ENCODE results near the gene IL18. TPM values are rescaled to one million over a fixed set of nuclear protein-coding genes. Genes with fewer than 3 reads are reported as not detected.
A peak's percentile ranks its signal among the peaks of the same experiment; 100 is the strongest.
"Not testable (repeated sequence)": the region's sequence is repeated elsewhere in the genome, so short reads cannot be mapped to it uniquely, and the experiment has no call there.

Gene IL18
- total and polyA plus RNA-seq, 4 donors = 3.3 to 18.2 (median 6.8) TPM

DNA sequence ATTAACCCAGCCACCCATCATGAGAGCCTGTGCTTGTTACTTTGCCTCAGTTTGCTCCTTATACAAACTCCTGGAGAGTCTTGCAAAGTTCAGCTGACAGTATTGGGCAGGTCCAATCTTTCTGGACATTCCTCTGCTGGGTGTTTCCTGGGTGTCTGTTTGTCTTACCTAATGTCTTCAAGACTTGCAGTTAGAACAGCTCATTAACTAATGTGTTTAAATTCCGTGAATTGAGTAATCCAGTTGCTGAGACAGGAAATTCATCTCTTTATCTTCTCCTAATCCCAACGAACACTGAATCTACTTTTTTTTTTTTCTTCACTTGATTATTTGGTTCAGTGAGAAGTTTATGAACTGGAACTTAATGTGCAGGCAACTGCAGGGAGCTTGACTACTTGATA is 32.1 kb upstream of the IL18 start:
- no CpG with 5 or more reads among the region's 2 CpGs for WGBS (ENCODE audit: insufficient coverage)
- H3K4me1 ChIP-seq (ENCODE audit: control insufficient read depth, insufficient read depth, low read length) = no peaks in the 10 kb centered on the region
- H3K36me3 ChIP-seq (ENCODE audit: control insufficient read depth, insufficient read depth, low read length) = no peaks in the 10 kb centered on the region
- no peak overlapping the region for H3K27ac ChIP-seq (ENCODE audit: low read depth, low read length)
- peak in 1 of 6 donors; percentile 77 for DNase-seq (ENCODE audit: low read depth in 4 of 6, low spot score in 6 of 6)
- no peaks in the 10 kb centered on the region for H3K9me3 ChIP-seq (ENCODE audit: control insufficient read depth, insufficient read depth, low read length)
- H3K4me3 ChIP-seq (ENCODE audit: low read depth, low read length) = no peak overlapping the region
- H3K27me3 ChIP-seq (ENCODE audit: control insufficient read depth, insufficient read depth, low read length) = no peaks in the 10 kb centered on the region

DNA sequence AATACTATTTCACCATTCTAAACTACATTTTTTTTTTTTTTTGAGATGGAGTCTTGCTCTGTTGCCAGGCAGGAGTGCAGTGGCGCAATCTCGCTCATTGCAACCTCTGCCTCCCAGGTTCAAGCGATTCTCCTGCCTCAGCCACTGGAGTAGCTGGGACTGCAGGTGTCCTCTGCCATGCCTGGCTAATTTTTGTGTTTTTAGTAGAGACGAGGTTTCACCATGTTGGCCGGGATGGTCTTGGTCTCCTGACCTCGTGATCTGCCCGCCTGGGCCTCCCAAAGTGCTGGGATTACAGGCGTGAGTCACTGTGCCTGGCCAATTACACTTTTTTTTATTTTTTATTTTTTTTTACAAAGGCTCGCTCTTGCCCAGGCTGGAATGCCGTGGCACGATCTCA is 31.2 kb upstream of the IL18 start:
- not testable (repeated sequence) for H3K27me3 ChIP-seq (ENCODE audit: control insufficient read depth, insufficient read depth, low read length); H3K4me3 ChIP-seq (ENCODE audit: low read depth, low read length); H3K36me3 ChIP-seq (ENCODE audit: control insufficient read depth, insufficient read depth, low read length); H3K27ac ChIP-seq (ENCODE audit: low read depth, low read length); H3K4me1 ChIP-seq (ENCODE audit: control insufficient read depth, insufficient read depth, low read length); H3K9me3 ChIP-seq (ENCODE audit: control insufficient read depth, insufficient read depth, low read length); DNase-seq (ENCODE audit: low read depth in 4 of 6, low spot score in 6 of 6)
- WGBS (ENCODE audit: insufficient coverage) = 93% methylated on average over 8 of the region's 11 CpGs

DNA sequence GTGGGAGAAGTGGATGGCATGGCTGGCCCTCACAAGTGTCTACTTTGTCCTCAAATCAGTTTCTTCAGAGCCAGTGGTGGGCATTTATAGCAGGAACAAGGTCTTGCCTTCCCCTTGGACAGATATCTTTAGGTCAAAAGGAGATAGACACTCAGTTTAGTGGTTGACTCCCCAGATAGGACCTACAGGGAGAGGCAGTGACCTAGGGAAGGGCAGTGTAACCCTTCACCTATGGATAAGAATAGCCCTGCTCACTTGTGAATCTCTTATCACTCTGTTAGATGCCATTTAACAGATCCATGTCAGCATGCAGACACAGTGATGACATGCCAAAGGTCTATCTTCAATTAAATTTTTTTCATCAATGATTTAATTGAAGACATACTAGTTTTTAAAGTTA is 22.4 kb upstream of the IL18 start:
- H3K27me3 ChIP-seq (ENCODE audit: control insufficient read depth, insufficient read depth, low read length) = no peaks in the 10 kb centered on the region
- H3K4me1 ChIP-seq (ENCODE audit: control insufficient read depth, insufficient read depth, low read length) = no peaks in the 10 kb centered on the region
- no peak overlapping the region for H3K4me3 ChIP-seq (ENCODE audit: low read depth, low read length)
- no peaks in the 10 kb centered on the region for H3K9me3 ChIP-seq (ENCODE audit: control insufficient read depth, insufficient read depth, low read length)
- H3K36me3 ChIP-seq (ENCODE audit: control insufficient read depth, insufficient read depth, low read length) = no peaks in the 10 kb centered on the region
- no peak for DNase-seq (ENCODE audit: low read depth in 4 of 6, low spot score in 6 of 6)
- no peak overlapping the region for H3K27ac ChIP-seq (ENCODE audit: low read depth, low read length)

DNA sequence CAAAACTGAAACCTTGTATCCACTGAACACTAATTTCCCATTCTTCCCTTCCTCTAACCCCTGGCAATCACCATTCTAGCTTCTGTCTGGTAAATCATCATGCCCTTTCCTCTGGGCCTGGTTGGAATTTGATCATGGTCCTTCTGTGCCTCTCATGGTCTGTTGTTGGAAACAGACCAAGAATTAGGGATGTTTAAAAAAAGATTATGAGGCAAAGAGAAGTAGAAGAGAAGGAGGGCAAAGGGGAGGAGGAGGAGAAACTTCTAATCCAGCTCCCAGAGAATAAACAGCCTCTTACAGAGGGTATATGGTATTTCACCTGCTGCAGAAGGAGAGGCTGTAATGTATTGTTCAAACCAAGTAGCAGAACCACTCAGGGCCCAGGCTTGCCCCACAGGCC is 22.0 kb upstream of the IL18 start:
- no peaks in the 10 kb centered on the region for H3K27me3 ChIP-seq (ENCODE audit: control insufficient read depth, insufficient read depth, low read length)
- DNase-seq (ENCODE audit: low read depth in 4 of 6, low spot score in 6 of 6) = no peak
- H3K9me3 ChIP-seq (ENCODE audit: control insufficient read depth, insufficient read depth, low read length) = no peaks in the 10 kb centered on the region
- H3K4me1 ChIP-seq (ENCODE audit: control insufficient read depth, insufficient read depth, low read length) = no peaks in the 10 kb centered on the region
- no peaks in the 10 kb centered on the region for H3K36me3 ChIP-seq (ENCODE audit: control insufficient read depth, insufficient read depth, low read length)
- H3K4me3 ChIP-seq (ENCODE audit: low read depth, low read length) = no peak overlapping the region
- no peak overlapping the region for H3K27ac ChIP-seq (ENCODE audit: low read depth, low read length)

DNA sequence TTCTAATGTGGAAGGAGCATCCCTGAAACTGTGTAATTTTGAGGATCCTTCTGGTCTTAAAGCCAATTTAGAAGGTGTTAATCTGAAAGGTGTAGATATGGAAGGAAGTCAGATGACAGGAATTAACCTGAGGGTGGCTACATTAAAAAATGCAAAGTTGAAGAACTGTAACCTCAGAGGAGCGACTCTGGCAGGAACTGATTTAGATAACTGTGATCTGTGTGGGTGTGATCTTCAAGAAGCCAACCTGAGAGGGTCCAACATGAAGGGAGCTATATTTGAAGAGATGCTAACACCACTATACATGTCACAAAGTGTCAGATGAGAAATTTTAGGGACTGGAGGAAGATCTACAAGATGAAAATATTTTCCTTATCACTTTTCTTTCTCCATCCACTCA is 19.0 kb upstream of the IL18 start:
- no peak overlapping the region for H3K27ac ChIP-seq (ENCODE audit: low read depth, low read length)
- H3K27me3 ChIP-seq (ENCODE audit: control insufficient read depth, insufficient read depth, low read length) = no peaks in the 10 kb centered on the region
- no CpG with 5 or more reads among the region's 1 CpG for WGBS (ENCODE audit: insufficient coverage)
- H3K36me3 ChIP-seq (ENCODE audit: control insufficient read depth, insufficient read depth, low read length) = no peaks in the 10 kb centered on the region
- H3K4me1 ChIP-seq (ENCODE audit: control insufficient read depth, insufficient read depth, low read length) = no peaks in the 10 kb centered on the region
- no peak for DNase-seq (ENCODE audit: low read depth in 4 of 6, low spot score in 6 of 6)
- no peak overlapping the region for H3K4me3 ChIP-seq (ENCODE audit: low read depth, low read length)
- no peaks in the 10 kb centered on the region for H3K9me3 ChIP-seq (ENCODE audit: control insufficient read depth, insufficient read depth, low read length)

DNA sequence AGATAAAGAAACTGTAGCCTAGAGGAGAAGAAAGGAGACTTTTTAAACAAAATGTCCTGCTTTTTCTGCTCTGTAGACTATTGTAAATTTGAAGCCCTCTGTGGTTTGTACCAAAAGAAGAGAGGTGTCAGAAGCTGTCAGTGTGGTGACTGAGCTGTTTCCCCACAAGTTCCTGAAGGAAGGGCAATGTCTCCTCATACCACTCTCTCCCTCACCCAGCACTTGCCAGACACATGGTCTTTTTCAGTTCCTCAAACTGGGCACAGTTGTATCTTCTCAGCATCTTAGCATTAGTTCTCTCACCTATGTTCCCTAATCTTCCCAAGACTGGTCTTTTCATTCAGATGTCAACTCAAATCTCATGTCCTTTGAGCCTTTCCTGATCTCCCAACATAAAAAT is 15.7 kb upstream of the IL18 start:
- H3K4me3 ChIP-seq (ENCODE audit: low read depth, low read length) = no peak overlapping the region
- H3K4me1 ChIP-seq (ENCODE audit: control insufficient read depth, insufficient read depth, low read length) = no peaks in the 10 kb centered on the region
- H3K27me3 ChIP-seq (ENCODE audit: control insufficient read depth, insufficient read depth, low read length) = no peaks in the 10 kb centered on the region
- DNase-seq (ENCODE audit: low read depth in 4 of 6, low spot score in 6 of 6) = no peak
- no peaks in the 10 kb centered on the region for H3K9me3 ChIP-seq (ENCODE audit: control insufficient read depth, insufficient read depth, low read length)
- H3K36me3 ChIP-seq (ENCODE audit: control insufficient read depth, insufficient read depth, low read length) = no peaks in the 10 kb centered on the region
- no peak overlapping the region for H3K27ac ChIP-seq (ENCODE audit: low read depth, low read length)

DNA sequence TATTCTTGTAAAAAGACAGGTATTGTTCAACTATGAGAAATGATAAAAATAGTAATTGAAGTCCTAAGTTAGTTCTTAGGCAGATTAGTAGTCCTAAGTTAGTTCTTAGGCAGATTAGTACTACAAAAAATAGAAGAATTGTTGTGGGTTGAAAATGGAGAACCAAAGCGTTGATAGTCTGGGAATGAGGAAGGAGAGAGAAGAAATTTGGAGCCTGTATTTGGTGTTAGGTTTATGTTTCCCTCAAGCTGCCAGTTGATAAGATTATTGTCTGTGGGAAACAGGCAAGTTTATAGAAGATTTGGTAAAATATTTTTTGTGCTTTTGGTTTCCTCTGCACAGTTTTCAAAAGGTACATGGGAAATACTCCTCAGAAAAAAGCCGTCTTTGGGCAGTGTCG is 15.0 kb upstream of the IL18 start:
- Histone ChIP-seq H3K4me3 (ENCODE audit: low read depth, low read length) (no peak overlapping the region), H3K36me3 (ENCODE audit: control insufficient read depth, insufficient read depth, low read length) (no peaks in the 10 kb centered on the region), H3K27me3 (ENCODE audit: control insufficient read depth, insufficient read depth, low read length) (no peaks in the 10 kb centered on the region), H3K27ac (ENCODE audit: low read depth, low read length) (no peak overlapping the region), H3K9me3 (ENCODE audit: control insufficient read depth, insufficient read depth, low read length) (no peaks in the 10 kb centered on the region), H3K4me1 (ENCODE audit: control insufficient read depth, insufficient read depth, low read length) (no peaks in the 10 kb centered on the region)
- WGBS (ENCODE audit: insufficient coverage) = 87% methylated on average over 3 of the region's 3 CpGs
- no peak for DNase-seq (ENCODE audit: low read depth in 4 of 6, low spot score in 6 of 6)

DNA sequence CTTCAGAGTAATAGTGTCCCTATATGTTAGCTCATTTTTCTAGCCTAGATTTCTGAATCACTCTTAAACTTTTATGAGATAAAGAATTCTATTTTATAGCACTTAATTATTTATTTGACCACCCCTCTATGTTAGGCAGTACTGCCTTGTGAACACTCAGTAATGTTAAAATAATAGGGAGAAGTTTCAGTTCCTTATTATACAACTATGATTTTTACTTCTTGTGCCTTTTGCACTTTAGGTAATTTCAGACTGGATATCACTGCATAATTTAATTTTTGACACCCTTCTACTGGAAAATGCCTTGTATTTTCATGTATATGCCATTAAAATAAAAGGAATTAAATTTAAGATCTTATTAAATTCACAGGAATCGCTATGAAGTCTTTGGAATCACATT is 14.5 kb upstream of the IL18 start:
- Histone ChIP-seq H3K9me3 (ENCODE audit: control insufficient read depth, insufficient read depth, low read length) (no peaks in the 10 kb centered on the region), H3K27ac (ENCODE audit: low read depth, low read length) (no peak overlapping the region), H3K4me3 (ENCODE audit: low read depth, low read length) (no peak overlapping the region), H3K4me1 (ENCODE audit: control insufficient read depth, insufficient read depth, low read length) (no peaks in the 10 kb centered on the region), H3K36me3 (ENCODE audit: control insufficient read depth, insufficient read depth, low read length) (no peaks in the 10 kb centered on the region), H3K27me3 (ENCODE audit: control insufficient read depth, insufficient read depth, low read length) (no peaks in the 10 kb centered on the region)
- WGBS (ENCODE audit: insufficient coverage) = no CpG with 5 or more reads among the region's 1 CpG
- DNase-seq (ENCODE audit: low read depth in 4 of 6, low spot score in 6 of 6) = no peak

DNA sequence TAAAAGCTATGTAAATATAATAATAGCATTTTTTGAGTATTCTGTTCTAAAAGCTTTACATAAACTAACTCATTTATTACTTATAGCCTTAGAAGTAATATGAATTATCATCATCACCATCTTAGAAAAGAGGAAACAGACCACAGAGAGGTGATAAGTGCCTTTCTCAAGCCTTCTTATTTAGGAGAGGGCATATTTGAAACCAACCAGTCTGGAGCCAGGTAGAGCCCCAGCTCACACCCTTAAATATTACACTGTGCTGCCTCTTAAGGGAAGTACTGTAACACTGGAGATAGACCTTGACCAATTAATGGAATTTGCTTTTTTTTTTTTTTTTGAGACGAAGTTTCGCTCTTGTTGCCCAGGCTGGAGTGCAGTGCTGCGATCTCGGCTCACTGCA is 13.7 kb upstream of the IL18 start:
- no peak overlapping the region for H3K27ac ChIP-seq (ENCODE audit: low read depth, low read length)
- no peaks in the 10 kb centered on the region for H3K27me3 ChIP-seq (ENCODE audit: control insufficient read depth, insufficient read depth, low read length)
- H3K4me1 ChIP-seq (ENCODE audit: control insufficient read depth, insufficient read depth, low read length) = no peaks in the 10 kb centered on the region
- no peaks in the 10 kb centered on the region for H3K36me3 ChIP-seq (ENCODE audit: control insufficient read depth, insufficient read depth, low read length)
- no peak overlapping the region for H3K4me3 ChIP-seq (ENCODE audit: low read depth, low read length)
- no peak for DNase-seq (ENCODE audit: low read depth in 4 of 6, low spot score in 6 of 6)
- H3K9me3 ChIP-seq (ENCODE audit: control insufficient read depth, insufficient read depth, low read length) = no peaks in the 10 kb centered on the region
- WGBS (ENCODE audit: insufficient coverage) = no CpG with 5 or more reads among the region's 4 CpGs

DNA sequence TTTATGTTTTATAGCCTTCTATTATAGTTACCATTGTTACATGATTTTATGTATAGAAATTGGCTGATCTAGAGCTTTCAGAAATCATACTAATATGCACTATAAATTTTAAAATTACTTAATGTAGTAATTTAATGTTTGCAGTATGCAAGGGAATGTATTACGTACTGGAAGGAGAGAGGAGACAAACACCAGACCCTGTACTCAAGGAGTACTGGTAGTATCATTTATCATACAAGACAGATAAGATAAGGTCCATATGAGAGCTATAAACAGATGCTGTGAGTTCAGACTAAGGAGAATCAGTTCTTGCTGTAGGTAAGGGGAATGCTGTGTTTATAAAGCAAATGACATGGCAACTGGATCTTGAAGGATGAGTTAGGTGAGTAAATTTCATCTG is 12.2 kb upstream of the IL18 start:
- Histone ChIP-seq H3K9me3 (ENCODE audit: control insufficient read depth, insufficient read depth, low read length) (no peaks in the 10 kb centered on the region), H3K4me1 (ENCODE audit: control insufficient read depth, insufficient read depth, low read length) (no peaks in the 10 kb centered on the region), H3K36me3 (ENCODE audit: control insufficient read depth, insufficient read depth, low read length) (no peaks in the 10 kb centered on the region), H3K4me3 (ENCODE audit: low read depth, low read length) (peak overlapping the region; percentile 45), H3K27me3 (ENCODE audit: control insufficient read depth, insufficient read depth, low read length) (no peaks in the 10 kb centered on the region), H3K27ac (ENCODE audit: low read depth, low read length) (no peak overlapping the region)
- WGBS (ENCODE audit: insufficient coverage) = no CpG with 5 or more reads among the region's 1 CpG
- peak in 1 of 6 donors; percentile 11 for DNase-seq (ENCODE audit: low read depth in 4 of 6, low spot score in 6 of 6)

DNA sequence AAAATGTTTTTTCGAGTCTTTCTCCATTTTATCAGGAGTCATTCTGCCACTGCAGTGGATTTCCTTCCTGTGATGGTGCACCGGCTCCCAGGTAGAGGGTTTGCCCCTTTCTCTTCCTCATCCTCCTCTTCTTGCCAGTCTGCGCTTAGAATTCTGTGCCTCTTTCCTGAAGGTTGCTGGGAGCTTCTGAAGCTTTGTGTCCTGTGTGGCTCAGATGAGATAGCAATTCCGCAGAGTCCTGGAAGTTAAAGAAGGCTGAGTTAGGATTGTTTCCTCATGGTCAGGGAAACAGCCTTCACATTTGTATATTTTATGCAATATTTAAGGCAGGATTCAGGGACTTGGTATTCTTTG is 11.7 kb upstream of the IL18 start:
- H3K4me1 ChIP-seq (ENCODE audit: control insufficient read depth, insufficient read depth, low read length) = no peaks in the 10 kb centered on the region
- DNase-seq (ENCODE audit: low read depth in 4 of 6, low spot score in 6 of 6) = peak in 1 of 6 donors; percentile 12
- no peaks in the 10 kb centered on the region for H3K9me3 ChIP-seq (ENCODE audit: control insufficient read depth, insufficient read depth, low read length)
- H3K36me3 ChIP-seq (ENCODE audit: control insufficient read depth, insufficient read depth, low read length) = no peaks in the 10 kb centered on the region
- peak overlapping the region; percentile 45 for H3K4me3 ChIP-seq (ENCODE audit: low read depth, low read length)
- peak overlapping the region; percentile 77 for H3K27ac ChIP-seq (ENCODE audit: low read depth, low read length)
- 19% methylated on average over 3 of the region's 4 CpGs for WGBS (ENCODE audit: insufficient coverage)
- H3K27me3 ChIP-seq (ENCODE audit: control insufficient read depth, insufficient read depth, low read length) = no peaks in the 10 kb centered on the region

All from spinal cord (tissue), 10 donors.